Measurements from ENCODE around the gene KRTAP5-5.

DNA sequence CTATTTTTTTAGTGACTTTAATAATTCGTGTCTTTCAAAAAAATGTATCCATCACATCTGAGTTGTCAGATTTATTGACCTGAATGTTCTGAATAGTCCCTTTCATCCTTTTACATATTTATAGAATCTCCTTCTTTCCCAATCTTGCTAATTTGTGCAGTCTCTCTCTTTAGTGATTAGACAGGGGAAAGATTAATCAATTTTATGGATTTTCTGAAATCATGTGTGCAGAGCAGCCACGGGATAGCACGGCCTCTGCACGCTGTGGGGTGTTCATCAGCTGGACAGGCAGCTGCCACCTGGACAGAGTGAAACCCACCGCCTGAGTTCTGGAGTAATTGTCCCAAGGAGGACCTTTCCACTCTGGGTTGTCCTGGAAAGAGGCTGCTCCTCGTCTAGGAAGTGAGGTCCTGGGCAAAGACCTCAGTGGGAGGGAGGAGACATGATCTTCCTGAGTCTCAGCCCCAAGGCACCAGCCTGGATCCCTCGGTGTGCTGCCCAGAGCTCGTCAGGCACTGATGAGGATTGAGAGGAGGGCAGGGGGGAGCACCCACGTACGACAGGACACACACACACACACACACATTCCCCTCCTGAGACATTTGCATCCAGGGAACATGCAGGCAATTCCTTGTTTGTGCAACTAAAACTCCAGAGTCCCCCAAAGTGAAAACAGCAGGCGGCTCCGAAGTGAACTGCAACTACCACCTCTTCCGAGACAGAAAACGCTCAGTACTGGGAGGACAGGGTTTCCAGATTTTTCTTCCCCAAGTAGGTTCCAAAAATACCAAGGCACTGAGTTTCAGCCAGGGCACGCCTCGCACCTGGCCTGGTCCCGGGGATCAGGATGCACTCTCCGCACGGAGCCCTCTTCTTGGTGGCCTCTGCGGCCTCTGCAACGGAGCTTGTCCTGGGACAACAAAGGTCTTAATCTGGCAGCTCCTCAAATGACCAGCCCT, 44.9 kb downstream of the KRTAP5-5 start:
- TF ChIP-seq, protein P1, sequence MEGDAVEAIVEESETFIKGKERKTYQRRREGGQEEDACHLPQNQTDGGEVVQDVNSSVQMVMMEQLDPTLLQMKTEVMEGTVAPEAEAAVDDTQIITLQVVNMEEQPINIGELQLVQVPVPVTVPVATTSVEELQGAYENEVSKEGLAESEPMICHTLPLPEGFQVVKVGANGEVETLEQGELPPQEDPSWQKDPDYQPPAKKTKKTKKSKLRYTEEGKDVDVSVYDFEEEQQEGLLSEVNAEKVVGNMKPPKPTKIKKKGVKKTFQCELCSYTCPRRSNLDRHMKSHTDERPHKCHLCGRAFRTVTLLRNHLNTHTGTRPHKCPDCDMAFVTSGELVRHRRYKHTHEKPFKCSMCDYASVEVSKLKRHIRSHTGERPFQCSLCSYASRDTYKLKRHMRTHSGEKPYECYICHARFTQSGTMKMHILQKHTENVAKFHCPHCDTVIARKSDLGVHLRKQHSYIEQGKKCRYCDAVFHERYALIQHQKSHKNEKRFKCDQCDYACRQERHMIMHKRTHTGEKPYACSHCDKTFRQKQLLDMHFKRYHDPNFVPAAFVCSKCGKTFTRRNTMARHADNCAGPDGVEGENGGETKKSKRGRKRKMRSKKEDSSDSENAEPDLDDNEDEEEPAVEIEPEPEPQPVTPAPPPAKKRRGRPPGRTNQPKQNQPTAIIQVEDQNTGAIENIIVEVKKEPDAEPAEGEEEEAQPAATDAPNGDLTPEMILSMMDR (conservative IDR thresholded peaks at IDR 0.05; ENCODE audit: low read depth in 2 of 2), result no peak
- TF ChIP-seq, protein P2, sequence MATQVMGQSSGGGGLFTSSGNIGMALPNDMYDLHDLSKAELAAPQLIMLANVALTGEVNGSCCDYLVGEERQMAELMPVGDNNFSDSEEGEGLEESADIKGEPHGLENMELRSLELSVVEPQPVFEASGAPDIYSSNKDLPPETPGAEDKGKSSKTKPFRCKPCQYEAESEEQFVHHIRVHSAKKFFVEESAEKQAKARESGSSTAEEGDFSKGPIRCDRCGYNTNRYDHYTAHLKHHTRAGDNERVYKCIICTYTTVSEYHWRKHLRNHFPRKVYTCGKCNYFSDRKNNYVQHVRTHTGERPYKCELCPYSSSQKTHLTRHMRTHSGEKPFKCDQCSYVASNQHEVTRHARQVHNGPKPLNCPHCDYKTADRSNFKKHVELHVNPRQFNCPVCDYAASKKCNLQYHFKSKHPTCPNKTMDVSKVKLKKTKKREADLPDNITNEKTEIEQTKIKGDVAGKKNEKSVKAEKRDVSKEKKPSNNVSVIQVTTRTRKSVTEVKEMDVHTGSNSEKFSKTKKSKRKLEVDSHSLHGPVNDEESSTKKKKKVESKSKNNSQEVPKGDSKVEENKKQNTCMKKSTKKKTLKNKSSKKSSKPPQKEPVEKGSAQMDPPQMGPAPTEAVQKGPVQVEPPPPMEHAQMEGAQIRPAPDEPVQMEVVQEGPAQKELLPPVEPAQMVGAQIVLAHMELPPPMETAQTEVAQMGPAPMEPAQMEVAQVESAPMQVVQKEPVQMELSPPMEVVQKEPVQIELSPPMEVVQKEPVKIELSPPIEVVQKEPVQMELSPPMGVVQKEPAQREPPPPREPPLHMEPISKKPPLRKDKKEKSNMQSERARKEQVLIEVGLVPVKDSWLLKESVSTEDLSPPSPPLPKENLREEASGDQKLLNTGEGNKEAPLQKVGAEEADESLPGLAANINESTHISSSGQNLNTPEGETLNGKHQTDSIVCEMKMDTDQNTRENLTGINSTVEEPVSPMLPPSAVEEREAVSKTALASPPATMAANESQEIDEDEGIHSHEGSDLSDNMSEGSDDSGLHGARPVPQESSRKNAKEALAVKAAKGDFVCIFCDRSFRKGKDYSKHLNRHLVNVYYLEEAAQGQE (IDR thresholded peaks at IDR 0.05; ENCODE audit: unreplicated experiment), result no peak
- TF ChIP-seq EZH2 (IDR thresholded peaks at IDR 0.05; ENCODE audit: low read depth, unreplicated experiment), result no peak
